Neural progenitor cell (in vitro differentiated cells): ENCODE data around the gene TBC1D14. TPM values are rescaled to one million over a fixed set of nuclear protein-coding genes. Genes with fewer than 3 reads are reported as not detected.

Source experiments
- DNase-seq: peaks from one replicate; pipeline ENCODE4 v3.0.0-alpha.2; 2016; ENCODE audit warnings: low spot score
- H2AFZ ChIP-seq: fragments of 200-600 bp; sonication (generic); replicated peaks from 2 replicates; pipeline ENCODE4 v1.6.1; 2016; ENCODE audit warnings: antibody characterized with exemption
- H3F3A ChIP-seq: fragments of 200-600 bp; sonication (generic); 2 replicates; pipeline ENCODE4 v1.6.1; 2016; ENCODE audit warnings: antibody characterized with exemption, low read depth
- H3K27ac ChIP-seq: fragments of 200-600 bp; sonication (generic); 2 replicates; pipeline ENCODE4 v1.5.1; 2016; ENCODE audit warnings: mild to moderate bottlenecking
- H3K27me3 ChIP-seq: fragments of 200-600 bp; sonication (generic); 2 replicates; pipeline ENCODE4 v1.6.1; 2016; ENCODE audit warnings: mild to moderate bottlenecking, moderate library complexity
- H3K36me3 ChIP-seq: fragments of 200-600 bp; sonication (generic); 2 replicates; pipeline ENCODE4 v1.5.1; 2016
- H3K4me1 ChIP-seq: fragments of 200-600 bp; sonication (generic); 2 replicates; pipeline ENCODE4 v1.6.1; 2016; ENCODE audit warnings: mixed run types
- H3K4me2 ChIP-seq: fragments of 200-600 bp; sonication (generic); 2 replicates; pipeline ENCODE4 v1.6.1; 2016
- H3K4me3 ChIP-seq: fragments of 200-600 bp; sonication (generic); 2 replicates; pipeline ENCODE4 v1.5.1; 2016
- H3K79me2 ChIP-seq: fragments of 200-600 bp; sonication (generic); 2 replicates; pipeline ENCODE4 v1.6.1; 2016; ENCODE audit warnings: low read depth
- H3K9ac ChIP-seq: fragments of 200-600 bp; sonication (generic); 2 replicates; pipeline ENCODE4 v1.6.1; 2016
- H3K9me3 ChIP-seq: fragments of 200-600 bp; sonication (generic); 2 replicates; pipeline ENCODE4 v1.5.1; 2016; ENCODE audit warnings: low read depth
- H4K20me1 ChIP-seq: fragments of 200-600 bp; sonication (generic); 2 replicates; pipeline ENCODE4 v1.6.1; 2016; ENCODE audit warnings: low read depth
- H3K27ac Mint-ChIP-seq: 3 replicates; pipeline ENCODE4 v1.8.0; 2021; ENCODE audit warnings: mixed read lengths
- H3K27me3 Mint-ChIP-seq: 2 replicates; pipeline ENCODE4 v1.8.0; 2022; ENCODE audit warnings: low read depth, mild to moderate bottlenecking, inconsistent platforms, moderate library complexity, mixed read lengths; ENCODE audit not compliant: insufficient read depth
- H3K36me3 Mint-ChIP-seq: 3 replicates; pipeline ENCODE4 v1.8.0; 2021; ENCODE audit warnings: mixed read lengths
- H3K4me1 Mint-ChIP-seq: 3 replicates; pipeline ENCODE4 v1.8.0; 2021; ENCODE audit warnings: mixed read lengths
- H3K4me3 Mint-ChIP-seq: 3 replicates; pipeline ENCODE4 v1.8.0; 2021; ENCODE audit warnings: mild to moderate bottlenecking, moderate library complexity, mixed read lengths
- H3K9me3 Mint-ChIP-seq: 3 replicates; pipeline ENCODE4 v1.8.0; 2020; ENCODE audit warnings: mixed read lengths
- CTCF ChIP-seq: fragments of 200-600 bp; sonication (generic); IDR thresholded peaks from 2 replicates; pipeline ENCODE4 v1.5.1; 2017; ENCODE audit warnings: antibody characterized with exemption, mild to moderate bottlenecking
- EZH2 ChIP-seq: fragments of 200-600 bp; sonication (generic); IDR thresholded peaks from 2 replicates; pipeline ENCODE4 v1.6.1; 2017; ENCODE audit warnings: antibody characterized with exemption, mild to moderate bottlenecking, moderate library complexity
- EZH2phosphoT487 ChIP-seq: fragments of 200-600 bp; sonication (generic); IDR thresholded peaks from 2 replicates; pipeline ENCODE4 v1.6.1; 2017; ENCODE audit warnings: antibody characterized with exemption
- total RNA-seq: library from RNA; depleted of rRNA; stranded (reverse); fragments of >200 nt; gene quantifications from 2 replicates; pipeline ENCODE4 v1.2.3, GENCODE V29; 2015; ENCODE audit warnings: low replicate concordance

Gene TBC1D14
- total RNA-seq, 1 donor from 2014 or later: 47.9 TPM

GRCh38 chr4:7042503-7043283 is 133.1 kb downstream of the TBC1D14 start:
- DNase-seq: peak; percentile 100
- H3K9me3 ChIP-seq: no peaks in the 10 kb centered on the region
- H3K9ac ChIP-seq: no peak overlapping the region
- peak overlapping the region; percentile 74 for H2AFZ ChIP-seq
- peaks cover 50% of the 10 kb centered on the region for H4K20me1 ChIP-seq
- Mint-ChIP-seq H3K27ac (peak overlapping the region; percentile 97), H3K36me3 (peaks cover 15% of the 10 kb centered on the region), H3K4me1 (peaks cover 35% of the 10 kb centered on the region), H3K9me3 (peaks cover 5% of the 10 kb centered on the region), H3K27me3 (peaks cover 9% of the 10 kb centered on the region), H3K4me3 (peak overlapping the region; percentile 92)
- H3K27me3 ChIP-seq: peaks cover 35% of the 10 kb centered on the region
- peaks cover 17% of the 10 kb centered on the region for H3F3A ChIP-seq
- H3K79me2 ChIP-seq: peaks cover 42% of the 10 kb centered on the region
- peaks cover 8% of the 10 kb centered on the region for H3K4me1 ChIP-seq
- no peaks in the 10 kb centered on the region for H3K36me3 ChIP-seq
- H3K4me2 ChIP-seq: peak overlapping the region; percentile 90
- peak overlapping the region; percentile 67 for H3K4me3 ChIP-seq
- peak; percentile 32 for TF ChIP-seq CTCF
- peak; percentile 61 for TF ChIP-seq EZH2
- peak; percentile 21 for TF ChIP-seq EZH2phosphoT487
- H3K27ac ChIP-seq: no peak overlapping the region

GRCh38 chr4:7043284-7044136 is 133.9 kb downstream of the TBC1D14 start, which contains the start of gene TADA2B:
Gene TADA2B, plus strand, starts transcription at chr4:7043372. Its CDS starts 208 bp downstream, at chr4:7043580.
- H2AFZ ChIP-seq: peak within 1 kb of the TSS; percentile 98
- Mint-ChIP-seq H3K36me3 (peaks cover 15% of the 10 kb centered on the region), H3K4me1 (peaks cover 35% of the 10 kb centered on the region), H3K9me3 (peaks cover 5% of the 10 kb centered on the region), H3K27me3 (peaks cover 9% of the 10 kb centered on the region), H3K27ac (peak within 1 kb of the TSS; percentile 97), H3K4me3 (peak within 1 kb of the TSS; percentile 92)
- peak within 1 kb of the TSS; percentile 100 for H3K4me3 ChIP-seq
- peak within 1 kb of the TSS; percentile 90 for H3K4me2 ChIP-seq
- peaks cover 17% of the 10 kb centered on the region for H3F3A ChIP-seq
- no peaks in the 10 kb centered on the region for H3K36me3 ChIP-seq
- peaks cover 56% of the 10 kb centered on the region for H4K20me1 ChIP-seq
- H3K79me2 ChIP-seq: peaks cover 49% of the 10 kb centered on the region
- no peak within 1 kb of the TSS for H3K27ac ChIP-seq
- H3K4me1 ChIP-seq: peaks cover 8% of the 10 kb centered on the region
- no peak for DNase-seq
- H3K9me3 ChIP-seq: no peaks in the 10 kb centered on the region
- no peak for TF ChIP-seq CTCF
- TF ChIP-seq EZH2: no peak
- TF ChIP-seq EZH2phosphoT487: no peak
- H3K27me3 ChIP-seq: peaks cover 35% of the 10 kb centered on the region
- H3K9ac ChIP-seq: peak within 1 kb of the TSS; percentile 85

GRCh38 chr4:7044137-7044930 is 134.7 kb downstream of the TBC1D14 start:
- Histone ChIP-seq H3K4me3 (peak overlapping the region; percentile 100), H2AFZ (no peak overlapping the region), H3K9me3 (no peaks in the 10 kb centered on the region), H3F3A (peaks cover 17% of the 10 kb centered on the region), H3K9ac (peak overlapping the region; percentile 85), H3K36me3 (no peaks in the 10 kb centered on the region), H3K79me2 (peaks cover 55% of the 10 kb centered on the region), H3K27ac (no peak overlapping the region), H3K27me3 (peaks cover 35% of the 10 kb centered on the region), H4K20me1 (peaks cover 63% of the 10 kb centered on the region), H3K4me1 (peaks cover 8% of the 10 kb centered on the region), H3K4me2 (peak overlapping the region; percentile 90)
- Mint-ChIP-seq H3K9me3 (peaks cover 5% of the 10 kb centered on the region), H3K27me3 (peaks cover 9% of the 10 kb centered on the region), H3K27ac (no peak overlapping the region), H3K4me3 (peak overlapping the region; percentile 91), H3K36me3 (peaks cover 17% of the 10 kb centered on the region), H3K4me1 (peaks cover 37% of the 10 kb centered on the region)
- peak; percentile 29 for DNase-seq
- TF ChIP-seq EZH2phosphoT487 (no peak), EZH2 (no peak), CTCF (no peak)
